Left kidney (tissue), 2 donors: ENCODE data around the gene PPM1B. TPM values are rescaled to one million over a fixed set of nuclear protein-coding genes. Genes with fewer than 3 reads are reported as not detected.
"Not testable (repeated sequence)": the region's sequence is repeated elsewhere in the genome, so short reads cannot be mapped to it uniquely, and the experiment has no call there.

Source experiments
- DNase-seq: peaks from one replicate; pipeline ENCODE4 v3.0.0-alpha.2; 2013
- polyA plus RNA-seq: library from polyadenylated mRNA; unstranded; fragments of 120-200 nt; gene quantifications from one replicate; pipeline ENCODE4 v1.2.1, GENCODE V29; 2013; ENCODE audit not compliant: insufficient read length

The PPM1B gene
- polyA plus RNA-seq, 1 donor, result 91.1 TPM

DNA sequence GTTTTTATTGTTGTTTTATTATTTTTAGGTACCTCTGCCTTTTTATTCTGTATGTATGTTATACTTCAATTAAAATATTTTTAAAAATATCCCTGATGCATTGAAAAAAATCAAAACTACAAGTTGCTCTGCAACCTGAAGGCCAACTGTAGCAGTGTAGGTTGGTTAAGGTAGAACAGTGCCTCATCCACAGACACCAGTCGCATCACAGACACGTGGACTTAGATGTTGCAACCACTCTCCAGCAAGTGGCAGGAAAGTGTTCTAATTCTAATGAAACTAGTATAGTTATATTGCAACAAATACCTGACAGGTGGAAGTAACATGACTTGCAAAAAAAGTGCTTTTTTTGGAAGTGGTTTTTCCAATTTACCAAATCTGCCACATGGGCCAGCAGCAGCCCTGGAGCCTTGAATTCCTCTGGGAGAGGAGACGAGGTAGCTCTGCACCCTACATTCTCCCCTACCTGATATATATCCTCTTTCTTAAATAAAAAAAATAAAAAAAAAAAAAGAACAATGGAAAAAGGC lies 78.2 kb downstream of the PPM1B start:
- DNase-seq, result no peak

DNA sequence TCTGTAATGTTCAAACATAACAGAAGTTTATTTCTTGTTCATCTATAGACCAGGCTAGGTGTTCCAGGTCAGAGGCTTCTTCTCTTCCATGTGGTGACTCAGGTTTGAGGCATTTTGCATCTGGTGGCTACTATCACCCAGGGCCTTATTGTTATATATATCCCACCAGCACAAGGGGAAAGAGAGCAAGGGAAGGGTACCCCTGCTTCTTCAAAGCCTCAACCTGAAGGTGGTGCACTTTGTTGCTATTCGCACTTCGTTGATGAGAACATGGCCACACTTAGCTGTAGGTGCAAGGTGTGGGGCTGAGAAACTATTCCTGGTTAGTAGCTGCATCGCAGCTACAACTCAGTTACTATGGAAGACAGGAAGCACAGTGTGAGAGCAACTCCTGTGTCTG lies 79.2 kb downstream of the PPM1B start:
- no peak for DNase-seq

DNA sequence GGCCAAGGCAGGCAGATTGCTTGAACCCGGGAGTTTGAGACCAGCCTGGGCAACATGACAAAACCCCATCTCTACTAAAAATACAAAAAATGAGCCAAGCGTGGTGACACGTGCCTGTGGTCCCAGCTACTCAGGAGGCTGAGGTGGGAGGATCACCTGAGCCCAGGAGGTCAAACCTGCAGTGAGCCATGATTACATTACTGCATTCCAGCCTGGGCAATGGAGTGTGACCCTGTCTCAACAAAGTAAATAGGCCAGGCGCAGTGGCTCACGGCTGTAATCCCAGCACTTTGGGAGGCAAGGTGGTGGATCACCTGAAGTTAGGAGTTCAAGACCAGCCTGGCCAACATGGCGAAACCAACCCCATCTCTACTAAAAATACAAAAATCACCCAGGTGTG lies 80.6 kb downstream of the PPM1B start:
- DNase-seq, result not testable (repeated sequence)

DNA sequence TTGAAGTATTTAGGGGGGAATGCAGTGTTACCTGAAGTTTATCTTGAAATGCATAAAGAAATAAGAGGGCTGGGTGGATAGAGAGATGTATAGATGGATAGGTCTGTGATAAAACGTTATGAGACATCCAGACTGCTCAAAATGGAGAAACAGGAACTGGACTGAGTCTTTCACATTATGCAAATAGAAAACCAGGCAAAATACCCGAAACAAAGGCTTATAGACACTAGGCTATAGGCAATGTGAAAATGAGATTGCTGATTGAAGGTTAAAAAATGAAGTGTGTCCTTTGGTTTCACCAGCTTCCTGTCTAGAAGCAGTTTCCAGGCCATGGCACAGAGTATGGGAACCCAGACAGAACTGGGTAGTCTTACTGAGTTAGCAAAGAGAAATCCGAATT lies 81.7 kb downstream of the PPM1B start:
- DNase-seq, result no peak

DNA sequence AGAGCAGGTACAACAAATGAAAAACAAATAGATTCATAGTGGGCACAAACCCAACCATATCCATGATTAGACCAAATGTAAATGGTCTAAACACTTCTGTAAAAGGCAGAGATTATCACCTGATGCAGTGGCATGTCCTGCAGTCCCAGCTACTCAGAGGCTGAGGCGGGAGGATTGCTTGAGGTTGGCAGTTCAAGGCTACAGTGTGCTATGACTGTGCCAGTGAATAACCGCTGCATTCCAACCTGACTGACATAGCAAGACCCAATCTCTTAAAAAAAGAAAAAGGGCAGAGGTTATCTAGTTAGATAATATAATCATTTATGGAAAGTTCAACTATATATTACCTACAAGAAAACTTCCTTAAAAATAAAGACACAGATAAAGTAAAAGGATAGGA lies 85.3 kb downstream of the PPM1B start:
- no peak for DNase-seq

DNA sequence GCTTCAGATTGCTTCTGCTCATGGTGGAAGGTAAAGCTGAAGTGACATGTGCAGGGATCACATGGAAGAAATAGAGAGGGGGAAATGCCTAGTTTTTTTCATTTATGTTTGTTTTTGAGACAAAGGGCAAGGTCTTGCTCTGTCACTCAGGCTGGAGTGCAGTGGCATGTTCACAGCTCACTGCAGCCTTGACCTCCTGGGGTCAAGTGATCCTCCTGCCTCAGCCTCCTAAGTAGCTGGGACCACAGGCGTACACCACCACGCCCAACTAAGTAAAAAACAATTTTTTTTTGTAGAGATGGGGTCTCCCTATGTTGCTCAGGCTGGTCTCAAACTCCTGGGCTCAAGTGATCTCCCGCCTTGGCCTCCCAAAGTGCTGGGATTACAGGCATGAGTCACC lies 87.0 kb downstream of the PPM1B start:
- not testable (repeated sequence) for DNase-seq

DNA sequence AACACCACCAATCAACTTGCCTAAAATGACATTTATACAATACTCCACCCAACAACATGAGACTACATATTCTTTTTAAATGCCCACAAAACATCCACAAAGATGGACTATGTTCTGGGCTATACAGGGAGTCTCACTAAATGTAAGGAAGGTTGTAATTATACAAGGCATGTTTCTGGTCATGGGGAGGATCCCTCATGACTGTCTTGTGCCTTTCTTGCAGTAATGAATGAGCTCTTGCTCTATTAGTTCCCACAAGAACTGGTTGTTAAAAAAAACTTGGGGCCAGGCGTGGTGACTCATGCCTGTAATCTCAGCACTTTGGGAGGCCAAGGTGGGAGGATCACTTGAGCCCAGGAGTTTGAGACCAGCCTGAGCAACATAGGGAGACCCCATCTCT lies 89.1 kb downstream of the PPM1B start:
- not testable (repeated sequence) for DNase-seq

DNA sequence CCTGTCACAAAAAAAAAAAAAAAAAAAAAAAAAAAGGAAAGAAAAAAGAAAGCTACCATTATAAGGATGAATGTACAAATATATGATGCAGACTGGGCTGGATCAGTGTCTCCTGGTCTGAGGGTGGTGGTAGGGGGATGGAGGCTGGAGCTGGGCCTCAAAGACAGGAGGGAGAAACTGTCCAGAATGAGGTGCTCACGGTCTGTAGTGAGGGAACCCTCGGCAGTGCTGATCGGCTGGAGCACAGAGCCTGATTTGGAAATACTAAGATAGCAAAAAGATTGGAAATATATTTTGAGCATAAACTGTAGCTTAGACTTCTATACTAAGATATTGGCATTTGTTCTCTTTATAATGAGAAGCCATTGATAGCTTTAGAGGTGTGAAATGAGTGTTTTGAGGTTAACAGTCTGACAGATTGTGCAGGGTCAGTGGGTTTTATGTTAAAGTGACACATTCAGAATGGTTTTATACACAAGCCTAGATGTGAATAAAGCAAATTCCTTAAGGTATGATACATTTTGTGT lies 98.7 kb downstream of the PPM1B start:
- no peak for DNase-seq

DNA sequence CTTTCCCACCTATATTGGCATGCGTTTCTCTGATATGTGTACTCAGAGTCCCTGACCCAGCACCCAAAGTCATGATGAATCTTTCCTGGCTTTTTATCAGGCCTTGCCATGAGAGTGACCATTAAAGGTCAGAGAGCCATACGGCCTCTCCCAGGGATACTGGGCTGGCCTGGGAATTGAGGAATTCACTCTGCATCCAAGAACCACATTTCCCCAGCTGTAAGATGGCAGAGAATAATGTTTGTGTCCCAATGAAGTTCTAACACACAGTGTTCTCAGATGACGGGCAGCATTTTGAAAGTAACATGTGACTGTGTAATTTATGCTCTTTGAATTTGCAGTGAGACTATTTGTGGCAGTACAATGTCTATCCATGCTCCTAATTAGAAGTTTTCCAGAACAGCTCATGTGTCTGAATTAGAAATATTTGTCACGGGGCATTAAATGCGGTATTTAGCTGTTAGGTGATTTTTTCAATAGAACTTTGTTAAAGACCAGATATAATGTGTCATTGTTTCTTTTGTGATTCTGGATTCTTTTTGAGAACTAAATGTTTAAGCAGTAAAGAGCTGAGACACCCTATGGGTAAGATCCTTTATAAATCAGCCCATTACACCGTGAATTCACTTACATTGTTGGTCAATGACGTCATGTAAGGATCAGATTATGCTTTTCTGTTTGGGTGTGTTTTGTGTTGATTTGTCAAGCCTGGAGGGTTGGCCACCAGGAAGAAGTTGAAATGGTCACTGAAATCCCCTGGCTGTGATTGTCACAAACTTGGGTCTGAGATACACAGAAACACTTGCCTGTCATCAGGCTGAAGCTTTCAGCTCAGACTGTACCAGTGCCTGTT lies 99.3 kb downstream of the PPM1B start:
- no peak for DNase-seq

DNA sequence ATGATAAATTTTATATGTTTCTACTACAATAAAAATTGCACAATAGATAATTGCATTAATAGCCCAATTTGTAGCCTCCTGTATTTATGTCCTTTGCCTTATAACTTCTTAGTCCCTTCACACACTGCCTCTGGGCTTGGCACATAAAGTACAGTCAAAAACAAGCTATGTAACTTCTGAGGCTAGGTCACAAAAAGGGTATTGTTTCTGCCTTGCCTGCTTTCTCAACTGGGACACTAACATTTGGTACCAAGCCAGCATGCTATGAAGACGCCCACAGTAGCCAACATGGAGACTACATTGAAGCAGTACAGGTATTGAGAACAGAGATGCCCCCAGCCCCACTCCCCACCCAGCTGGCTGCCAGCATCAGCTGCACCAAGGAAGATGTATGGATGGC lies 101.2 kb downstream of the PPM1B start:
- DNase-seq, result no peak

DNA sequence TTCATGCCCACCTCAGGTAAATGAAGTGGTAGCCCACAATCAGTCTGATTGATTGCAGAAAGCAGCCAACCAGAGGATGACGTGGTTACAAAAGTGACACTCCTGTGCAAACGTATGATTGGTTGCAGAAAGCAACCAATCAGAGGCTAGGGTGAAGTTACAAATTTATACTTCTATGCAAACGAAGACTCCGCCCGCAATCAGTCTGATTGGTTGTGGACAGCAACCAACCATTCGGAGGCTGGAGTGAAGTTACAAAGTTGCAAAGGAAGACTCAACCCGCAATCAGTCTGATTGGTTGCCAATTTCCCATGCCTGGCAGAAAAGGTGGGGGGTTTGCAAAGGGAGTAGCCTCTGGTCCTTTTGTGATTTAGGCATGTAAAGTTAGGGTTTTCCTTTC lies 102.6 kb downstream of the PPM1B start:
- no peak for DNase-seq

DNA sequence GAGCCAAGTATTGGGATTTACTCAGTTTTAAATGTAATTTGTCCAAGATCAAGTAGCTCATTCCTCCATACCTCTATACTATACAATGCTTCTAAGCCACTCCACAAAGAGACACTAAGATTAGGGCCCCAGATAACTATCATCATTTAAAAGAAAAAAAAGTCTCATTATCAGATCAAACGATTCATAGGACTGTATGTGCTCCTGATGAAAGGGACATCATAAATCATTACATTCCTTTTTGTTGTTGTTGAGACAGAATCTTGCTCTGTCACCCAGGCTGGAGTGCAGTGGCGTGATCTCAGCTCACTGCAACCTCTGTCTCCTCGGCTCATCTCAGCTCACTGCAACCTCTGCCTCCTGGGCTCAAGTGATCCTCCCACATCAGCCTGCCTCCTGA lies 104.4 kb downstream of the PPM1B start:
- DNase-seq, result no peak

DNA sequence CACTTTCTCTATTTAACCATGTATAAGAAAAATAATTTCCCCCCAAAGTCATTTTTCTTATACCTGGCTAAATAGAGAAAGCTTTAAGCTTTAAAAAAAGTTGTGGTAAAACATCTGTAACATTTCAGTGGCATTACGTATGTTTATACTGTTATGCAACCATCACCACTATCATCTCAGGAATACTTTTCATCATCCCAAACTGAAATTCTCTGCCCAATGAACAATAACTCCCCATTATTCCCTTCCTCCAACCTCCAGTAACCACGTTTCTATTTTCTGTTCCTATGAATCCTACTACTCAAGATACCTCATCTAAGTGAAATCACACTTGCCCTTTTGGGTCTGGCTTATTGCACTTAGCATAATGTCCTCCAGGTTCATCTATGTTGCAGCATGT lies 104.9 kb downstream of the PPM1B start:
- no peak for DNase-seq

DNA sequence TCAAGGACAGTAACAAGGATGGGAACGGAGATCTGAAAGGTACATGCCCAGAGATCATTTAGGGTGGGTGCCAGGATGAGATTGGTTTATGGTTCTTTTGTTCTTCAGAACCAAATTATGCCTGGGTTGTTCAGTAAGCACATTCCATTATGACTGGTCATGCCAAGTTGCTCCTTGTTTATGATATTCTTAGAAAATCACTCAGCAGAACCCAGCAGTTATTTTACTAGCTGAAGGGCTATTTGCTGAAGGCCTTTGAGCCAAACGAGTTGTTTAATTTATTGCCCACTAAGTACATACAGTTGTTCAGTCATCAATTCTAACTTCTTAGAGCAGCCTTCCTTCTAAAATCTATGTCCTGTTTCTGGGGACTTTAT lies 107.2 kb downstream of the PPM1B start:
- DNase-seq, result no peak

DNA sequence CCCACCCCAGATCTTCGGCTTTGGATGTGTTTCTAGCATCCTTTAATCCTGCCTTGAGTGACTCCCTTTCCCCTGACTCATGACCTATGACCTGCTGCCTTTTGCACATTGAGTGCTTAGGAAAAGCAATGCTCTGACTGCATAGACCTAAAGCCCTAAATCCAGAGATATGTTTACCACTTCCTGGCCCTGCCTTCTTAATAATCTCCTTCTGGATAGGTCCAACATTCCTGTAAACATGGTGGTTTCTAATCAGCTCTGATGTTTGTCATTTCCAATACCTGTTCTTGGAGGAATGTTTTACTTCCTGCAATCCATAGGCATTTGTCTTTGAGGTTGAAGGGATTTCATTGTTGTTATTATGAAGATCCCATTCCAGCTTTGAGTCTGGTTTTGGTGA lies 108.9 kb downstream of the PPM1B start:
- DNase-seq, result no peak

DNA sequence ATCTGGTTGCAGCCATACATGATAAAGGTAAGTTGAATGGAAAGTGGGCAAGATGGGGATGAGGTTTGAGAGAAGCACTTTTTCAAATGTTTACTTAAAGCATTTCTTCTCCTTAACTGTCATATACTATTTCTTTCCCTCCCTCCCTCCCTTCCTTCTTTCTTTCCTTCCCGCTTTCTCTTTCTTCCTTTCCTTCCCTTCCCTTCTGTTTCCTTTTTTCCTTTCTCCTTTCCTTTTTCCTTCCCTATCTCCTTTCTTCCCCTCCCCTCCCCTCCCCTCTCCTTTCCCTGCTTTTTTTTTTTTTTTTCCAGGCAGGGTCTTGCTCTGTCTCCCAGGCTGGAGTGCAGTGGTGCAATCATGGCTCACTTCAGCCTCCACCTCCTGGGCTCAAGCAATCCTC lies 112.2 kb downstream of the PPM1B start:
- DNase-seq, result no peak

Other genes with a start within 250 kb of the PPM1B start
- gene LRPPRC, start 172.9 kb upstream of the PPM1B start, polyA plus RNA-seq, result 144 TPM
- gene SLC3A1, start 106.6 kb downstream of the PPM1B start, polyA plus RNA-seq, result 189 TPM
- gene PREPL, start 192.6 kb downstream of the PPM1B start, polyA plus RNA-seq, result 159 TPM
- 16.0 TPM for gene CAMKMT, start 193.1 kb downstream of the PPM1B start, polyA plus RNA-seq